ENCODE results near the gene ACSBG1. TPM values are rescaled to one million over a fixed set of nuclear protein-coding genes. Genes with fewer than 3 reads are reported as not detected.

The ACSBG1 gene
- total RNA-seq, 1 donor from 2014 or later, result not detected

- Mint-ChIP-seq H3K36me3 (no peaks in the 10 kb centered on the region), H3K27me3 (no peaks in the 10 kb centered on the region), H3K4me3 (no peak overlapping the region), H3K4me1 (ENCODE audit: unreplicated experiment) (peaks cover 4% of the 10 kb centered on the region), H3K27ac (no peak overlapping the region), H3K9me3 (no peaks in the 10 kb centered on the region)
- no peak for DNase-seq (ENCODE audit: extremely low spot score, unreplicated experiment)
- TF ChIP-seq, protein P1, sequence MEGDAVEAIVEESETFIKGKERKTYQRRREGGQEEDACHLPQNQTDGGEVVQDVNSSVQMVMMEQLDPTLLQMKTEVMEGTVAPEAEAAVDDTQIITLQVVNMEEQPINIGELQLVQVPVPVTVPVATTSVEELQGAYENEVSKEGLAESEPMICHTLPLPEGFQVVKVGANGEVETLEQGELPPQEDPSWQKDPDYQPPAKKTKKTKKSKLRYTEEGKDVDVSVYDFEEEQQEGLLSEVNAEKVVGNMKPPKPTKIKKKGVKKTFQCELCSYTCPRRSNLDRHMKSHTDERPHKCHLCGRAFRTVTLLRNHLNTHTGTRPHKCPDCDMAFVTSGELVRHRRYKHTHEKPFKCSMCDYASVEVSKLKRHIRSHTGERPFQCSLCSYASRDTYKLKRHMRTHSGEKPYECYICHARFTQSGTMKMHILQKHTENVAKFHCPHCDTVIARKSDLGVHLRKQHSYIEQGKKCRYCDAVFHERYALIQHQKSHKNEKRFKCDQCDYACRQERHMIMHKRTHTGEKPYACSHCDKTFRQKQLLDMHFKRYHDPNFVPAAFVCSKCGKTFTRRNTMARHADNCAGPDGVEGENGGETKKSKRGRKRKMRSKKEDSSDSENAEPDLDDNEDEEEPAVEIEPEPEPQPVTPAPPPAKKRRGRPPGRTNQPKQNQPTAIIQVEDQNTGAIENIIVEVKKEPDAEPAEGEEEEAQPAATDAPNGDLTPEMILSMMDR (conservative IDR thresholded peaks at IDR 0.05), result no peak
Observed at GRCh38 chr15:78259232-78259631, 24.9 kb upstream of the ACSBG1 start.

- H3K4me1 Mint-ChIP-seq (ENCODE audit: unreplicated experiment), result peaks cover 4% of the 10 kb centered on the region
- H3K9me3 Mint-ChIP-seq, result no peaks in the 10 kb centered on the region
- no peaks in the 10 kb centered on the region for H3K36me3 Mint-ChIP-seq
- TF ChIP-seq, protein P1 (conservative IDR thresholded peaks at IDR 0.05), result no peak
- H3K4me3 Mint-ChIP-seq, result no peak overlapping the region
- H3K27ac Mint-ChIP-seq, result no peak overlapping the region
- no peak for DNase-seq (ENCODE audit: extremely low spot score, unreplicated experiment)
- H3K27me3 Mint-ChIP-seq, result no peaks in the 10 kb centered on the region
Observed at GRCh38 chr15:78257681-78258080, 23.3 kb upstream of the ACSBG1 start.

- TF ChIP-seq, protein P1 (conservative IDR thresholded peaks at IDR 0.05), result no peak
- no peaks in the 10 kb centered on the region for H3K36me3 Mint-ChIP-seq
- no peaks in the 10 kb centered on the region for H3K27me3 Mint-ChIP-seq
- H3K9me3 Mint-ChIP-seq, result no peaks in the 10 kb centered on the region
- DNase-seq (ENCODE audit: extremely low spot score, unreplicated experiment), result no peak
- peaks cover 4% of the 10 kb centered on the region for H3K4me1 Mint-ChIP-seq (ENCODE audit: unreplicated experiment)
- H3K27ac Mint-ChIP-seq, result no peak overlapping the region
- no peak overlapping the region for H3K4me3 Mint-ChIP-seq
Observed at GRCh38 chr15:78256044-78256437, 21.7 kb upstream of the ACSBG1 start.

GRCh38 chr15:78255421-78256043 is 21.2 kb upstream of the ACSBG1 start:
- Mint-ChIP-seq H3K4me1 (ENCODE audit: unreplicated experiment) (peaks cover 4% of the 10 kb centered on the region), H3K27ac (no peak overlapping the region)

GRCh38 chr15:78251136-78251535 is 16.8 kb upstream of the ACSBG1 start:
- Mint-ChIP-seq H3K36me3 (no peaks in the 10 kb centered on the region), H3K4me3 (no peak overlapping the region), H3K4me1 (ENCODE audit: unreplicated experiment) (no peaks in the 10 kb centered on the region), H3K27me3 (peaks cover 4% of the 10 kb centered on the region), H3K9me3 (no peaks in the 10 kb centered on the region), H3K27ac (no peak overlapping the region)
- no peak for DNase-seq (ENCODE audit: extremely low spot score, unreplicated experiment)
- TF ChIP-seq, protein P1 (conservative IDR thresholded peaks at IDR 0.05), result no peak

More at GRCh38 chr15:78255421-78256043, 21.2 kb upstream of the ACSBG1 start:
- no peaks in the 10 kb centered on the region for H3K9me3 Mint-ChIP-seq
- DNase-seq (ENCODE audit: extremely low spot score, unreplicated experiment), result no peak
- TF ChIP-seq, protein P1 (conservative IDR thresholded peaks at IDR 0.05), result no peak
- H3K27me3 Mint-ChIP-seq, result no peaks in the 10 kb centered on the region
- no peak overlapping the region for H3K4me3 Mint-ChIP-seq
- no peaks in the 10 kb centered on the region for H3K36me3 Mint-ChIP-seq
